KBM-7 (cell line): Measurements from ENCODE around the gene SLC5A4.
"Not testable (repeated sequence)": the region's sequence is repeated elsewhere in the genome, so short reads cannot be mapped to it uniquely, and the experiment has no call there.

Experiments used
- DNase-seq: peaks from one replicate; pipeline ENCODE4 v3.0.0-alpha.2; 2015
- in situ Hi-C: fragments of 300-500 bp; cut with MboI; formaldehyde crosslinking; loops from 2 replicates; pipeline ENCODE4 v1.14.3; 2020; ENCODE audit warnings: low sequenced_read_pairs, low pct_unique_long_range_greater_than_20kb, mixed read lengths

The SLC5A4 gene

GRCh38 chr22:32255217-32255616, at the start of gene SLC5A4:
SLC5A4 (minus strand) TSS chr22:32255347; CDS start chr22:32255329, 18 bp downstream.
- in situ Hi-C loops, result no loop called here
- no peak for DNase-seq

GRCh38 chr22:32293921-32294320, 38.8 kb upstream of the SLC5A4 start:
- in situ Hi-C loops, DNase-seq: not testable (repeated sequence)

- no peak for DNase-seq
- in situ Hi-C loops, result no loop called here
These were observed 31.2 kb upstream of the SLC5A4 start for GRCh38 chr22:32286290-32286840.

- in situ Hi-C loops, result no loop called here
- DNase-seq, result no peak
These were observed 25.9 kb upstream of the SLC5A4 start for GRCh38 chr22:32281072-32281471.

- DNase-seq, in situ Hi-C loops: not testable (repeated sequence)
These were observed 20.2 kb upstream of the SLC5A4 start for GRCh38 chr22:32275353-32275752.

GRCh38 chr22:32271389-32271788, 16.2 kb upstream of the SLC5A4 start:
- no peak for DNase-seq
- in situ Hi-C loops, result no loop called here

- in situ Hi-C loops, result no loop called here
- DNase-seq, result no peak
These were observed 15.7 kb upstream of the SLC5A4 start for GRCh38 chr22:32270641-32271369.

GRCh38 chr22:32269316-32269715, 14.2 kb upstream of the SLC5A4 start:
- no peak for DNase-seq
- in situ Hi-C loops, result no loop called here

- in situ Hi-C loops, result no loop called here
- DNase-seq, result no peak
These were observed 11.9 kb upstream of the SLC5A4 start for GRCh38 chr22:32267011-32267410.

GRCh38 chr22:32265882-32266767, 11.0 kb upstream of the SLC5A4 start:
- peak; percentile 58 for DNase-seq
- in situ Hi-C loops, result no loop called here

- in situ Hi-C loops, result not testable (repeated sequence)
These were observed 8.5 kb upstream of the SLC5A4 start for GRCh38 chr22:32263678-32264077.

GRCh38 chr22:32261306-32261705, 6.2 kb upstream of the SLC5A4 start:
- no peak for DNase-seq
- in situ Hi-C loops, result no loop called here

More at GRCh38 chr22:32263678-32264077, 8.5 kb upstream of the SLC5A4 start:
- DNase-seq, result not testable (repeated sequence)

- in situ Hi-C loops, result no loop called here
- DNase-seq, result no peak
These were observed 3.6 kb upstream of the SLC5A4 start for GRCh38 chr22:32258791-32259190.

GRCh38 chr22:32255726-32256125, 579 bp upstream of the SLC5A4 start:
- no peak for DNase-seq
- in situ Hi-C loops, result no loop called here

- in situ Hi-C loops, result no loop called here
- no peak for DNase-seq
These were observed 5.9 kb downstream of the SLC5A4 start for GRCh38 chr22:32249231-32249630.

GRCh38 chr22:32248276-32248675, 6.9 kb downstream of the SLC5A4 start:
- DNase-seq, result no peak
- in situ Hi-C loops, result no loop called here

GRCh38 chr22:32246166-32246565, 9.0 kb downstream of the SLC5A4 start:
- in situ Hi-C loops, result no loop called here

GRCh38 chr22:32245042-32245441, 10.1 kb downstream of the SLC5A4 start:
- in situ Hi-C loops, result no loop called here
- DNase-seq, result no peak

More at GRCh38 chr22:32246166-32246565, 9.0 kb downstream of the SLC5A4 start:
- no peak for DNase-seq

GRCh38 chr22:32244547-32244946, 10.6 kb downstream of the SLC5A4 start:
- no peak for DNase-seq
- in situ Hi-C loops, result no loop called here

- DNase-seq, result no peak
- in situ Hi-C loops, result no loop called here
These were observed 14.7 kb downstream of the SLC5A4 start for GRCh38 chr22:32240461-32240860.
